SKM-1 treated with dmso at 0.1 percent for 144 hours (cell line): ENCODE data around the gene DLX1.
A peak's percentile ranks its signal among the peaks of the same experiment; 100 is the strongest.

Experiments
- DNase-seq: peaks from one replicate; lab custom pipeline; 2025; ENCODE audit not compliant: unreplicated experiment; lab: John Stamatoyannopoulos, UW

DLX1 gene

DNA sequence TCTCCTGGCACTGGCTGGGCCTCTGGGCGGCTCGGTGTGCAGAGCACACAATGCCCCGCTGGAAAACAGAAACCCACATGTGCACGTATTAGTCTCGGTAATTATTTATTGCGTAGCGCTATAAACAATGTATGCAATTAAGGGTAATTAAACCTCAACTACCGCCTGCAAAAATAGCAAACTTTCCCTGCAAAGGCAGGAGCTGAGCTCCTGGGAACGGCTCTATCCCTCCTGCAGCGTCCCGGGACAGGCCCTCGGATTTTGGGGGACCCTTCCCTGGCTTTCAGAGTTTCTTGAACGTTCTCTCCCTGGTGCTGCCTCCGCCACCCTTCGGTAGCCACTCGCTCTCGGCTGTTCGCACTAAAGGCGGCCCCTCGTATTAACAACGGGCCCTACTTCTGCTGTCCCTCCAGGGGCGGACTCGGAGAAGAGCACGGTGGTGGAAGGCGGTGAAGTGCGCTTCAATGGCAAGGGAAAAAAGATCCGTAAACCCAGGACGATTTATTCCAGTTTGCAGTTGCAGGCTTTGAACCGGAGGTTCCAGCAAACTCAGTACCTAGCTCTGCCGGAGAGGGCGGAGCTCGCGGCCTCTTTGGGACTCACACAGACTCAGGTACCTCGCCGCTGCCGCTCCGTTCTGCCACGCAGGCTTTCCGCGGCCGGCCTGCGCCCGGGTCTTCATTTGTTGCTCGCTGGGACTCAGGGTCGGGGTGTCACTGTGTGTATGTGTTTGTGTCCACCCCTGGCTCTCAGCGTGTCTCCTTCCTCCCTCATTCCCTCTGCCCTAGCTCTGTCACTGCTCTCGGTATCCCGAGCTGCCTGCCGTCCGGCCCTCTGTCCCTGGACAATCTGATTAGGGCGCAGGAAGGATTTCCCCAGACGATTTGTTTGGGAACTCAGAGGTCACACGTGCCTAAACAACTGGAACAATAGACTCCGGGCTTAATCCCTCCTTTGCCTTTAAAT, 1.2 kb downstream of the DLX1 start:
- DNase-seq: peak; percentile 54

DNA sequence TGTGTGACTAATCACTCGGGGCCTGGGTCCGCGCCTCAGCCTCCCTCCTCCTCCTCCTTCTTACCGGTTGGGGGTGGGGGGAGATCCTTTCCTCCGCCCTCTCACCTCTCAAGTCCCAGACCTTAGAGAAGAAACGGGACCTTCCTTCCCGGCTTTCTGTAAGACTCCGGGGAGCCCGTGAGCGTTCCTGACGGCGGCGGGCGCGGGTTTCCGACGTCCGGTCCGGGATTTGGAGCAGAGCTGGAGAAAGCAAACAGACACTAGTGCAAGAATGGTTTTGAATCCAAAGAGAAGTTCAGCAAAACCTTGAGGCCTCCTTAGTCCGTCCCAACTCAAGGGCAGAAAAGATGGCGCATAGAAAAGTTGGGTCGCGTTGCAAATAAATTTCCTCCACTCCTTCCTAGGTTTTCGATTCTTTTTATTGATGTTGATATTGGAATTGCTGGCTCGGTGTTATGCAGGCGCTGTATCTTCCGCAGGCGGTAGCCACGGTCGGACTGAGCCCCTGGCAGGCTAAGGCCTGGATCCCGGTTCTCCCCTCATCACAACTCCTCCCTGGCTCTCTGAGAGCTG, 2.0 kb downstream of the DLX1 start:
- DNase-seq: no peak

- DNase-seq: no peak
Measured at GRCh38 chr2:172087780-172088244, 2.5 kb downstream of the DLX1 start.

DNA sequence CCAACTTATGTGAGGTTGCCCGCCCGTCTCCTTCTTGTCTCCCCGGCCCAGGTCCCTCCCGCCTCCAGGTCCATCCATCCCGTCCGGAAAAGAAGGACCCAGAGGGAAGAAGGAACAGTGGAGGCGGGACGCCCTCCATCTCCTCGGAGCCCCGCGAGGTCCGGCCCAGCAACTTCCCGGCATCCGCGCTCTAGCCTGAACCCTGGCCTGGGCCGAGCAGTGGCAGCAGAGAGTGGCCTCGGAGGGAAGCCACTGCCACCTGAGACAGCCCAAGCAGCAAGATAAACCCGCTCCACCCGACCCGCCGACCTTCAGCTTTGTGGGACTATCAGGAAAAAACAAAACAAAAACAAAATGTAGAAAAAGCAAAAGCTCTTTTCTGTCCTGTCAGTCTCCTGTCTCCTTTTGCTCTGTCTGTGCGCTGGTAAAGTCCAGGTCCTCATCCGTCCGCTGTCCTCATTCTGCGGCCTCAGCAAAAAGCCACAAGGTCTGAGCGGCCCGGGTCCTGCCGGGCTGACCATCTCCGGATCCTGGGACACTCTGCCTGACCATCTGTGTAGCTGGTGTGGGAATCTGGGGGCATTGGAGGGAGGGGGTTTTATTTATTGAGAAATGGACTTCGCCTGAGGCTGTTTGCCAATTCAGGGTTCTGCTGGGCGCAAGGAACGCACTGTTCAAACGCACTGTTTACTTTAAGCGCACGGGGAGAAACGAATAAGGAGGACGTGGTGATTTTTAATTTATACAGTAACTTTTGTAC, 3.1 kb downstream of the DLX1 start:
- DNase-seq: no peak

- DNase-seq: no peak
Measured at GRCh38 chr2:172089005-172089504, 3.7 kb downstream of the DLX1 start.

DNA sequence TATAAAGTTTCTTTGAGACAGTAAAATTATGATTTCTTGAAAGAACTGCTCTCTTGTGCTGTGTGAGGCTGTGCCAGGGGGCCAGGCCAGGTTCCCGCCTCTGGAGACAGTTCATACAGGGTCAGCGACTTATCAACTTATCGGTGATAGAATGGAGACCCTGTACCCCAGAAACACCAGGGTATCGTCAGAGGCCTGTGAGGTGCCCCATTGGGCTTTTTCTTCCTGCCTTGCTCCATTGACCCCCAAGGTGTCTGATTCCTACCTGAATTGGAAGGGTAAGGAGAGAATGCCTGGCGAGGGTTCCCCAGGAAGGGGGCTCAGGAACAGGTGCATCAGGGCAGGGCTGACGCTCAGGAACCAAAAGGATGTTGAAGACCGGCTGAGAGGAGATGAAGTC, 4.3 kb downstream of the DLX1 start:
- DNase-seq: no peak

GRCh38 chr2:172090044-172090961, 5.0 kb downstream of the DLX1 start:
- no peak for DNase-seq

- DNase-seq: no peak
Measured at GRCh38 chr2:172091000-172091641, 5.8 kb downstream of the DLX1 start.

DNA sequence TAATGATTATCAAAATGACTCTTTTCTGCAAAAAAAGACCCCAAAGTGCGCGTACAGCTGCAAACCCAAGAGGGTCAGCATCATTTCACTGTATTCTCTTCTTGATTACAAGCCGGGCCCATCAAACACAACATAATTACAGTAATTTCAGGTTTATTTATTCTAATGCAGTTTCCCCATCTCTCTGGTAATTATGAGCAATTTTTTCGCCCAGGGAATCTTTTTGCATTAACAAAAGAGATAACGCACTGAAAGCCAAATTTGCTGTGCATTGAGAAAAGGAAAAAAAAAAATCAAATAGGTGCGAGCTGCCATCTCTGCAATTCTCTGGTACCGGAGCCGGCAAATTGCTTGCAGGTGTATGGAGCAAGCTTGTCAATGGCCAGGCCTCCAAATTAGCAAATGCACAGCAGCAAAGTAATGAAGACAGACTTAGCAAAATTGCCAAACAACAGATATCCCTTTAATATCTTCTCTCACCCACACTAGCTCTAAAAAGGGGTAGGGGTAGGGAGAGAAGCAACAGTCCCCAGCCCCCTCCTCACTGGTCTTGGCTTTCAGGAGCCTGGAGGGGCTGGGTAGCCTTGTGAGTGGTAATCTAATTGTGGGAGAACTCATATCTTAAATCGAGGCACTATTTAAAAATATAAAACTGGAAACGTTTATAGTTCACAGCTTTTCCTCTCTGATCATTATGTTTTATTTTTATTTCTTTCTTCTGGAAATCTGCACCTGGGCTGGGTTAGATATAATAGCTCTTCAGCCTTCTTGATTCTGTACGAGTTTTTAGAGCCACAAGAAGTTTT, 6.7 kb downstream of the DLX1 start:
- no peak for DNase-seq

GRCh38 chr2:172092716-172093415, 7.6 kb downstream of the DLX1 start:
- DNase-seq: no peak

- no peak for DNase-seq
Measured at GRCh38 chr2:172093416-172094293, 8.3 kb downstream of the DLX1 start.

DNA sequence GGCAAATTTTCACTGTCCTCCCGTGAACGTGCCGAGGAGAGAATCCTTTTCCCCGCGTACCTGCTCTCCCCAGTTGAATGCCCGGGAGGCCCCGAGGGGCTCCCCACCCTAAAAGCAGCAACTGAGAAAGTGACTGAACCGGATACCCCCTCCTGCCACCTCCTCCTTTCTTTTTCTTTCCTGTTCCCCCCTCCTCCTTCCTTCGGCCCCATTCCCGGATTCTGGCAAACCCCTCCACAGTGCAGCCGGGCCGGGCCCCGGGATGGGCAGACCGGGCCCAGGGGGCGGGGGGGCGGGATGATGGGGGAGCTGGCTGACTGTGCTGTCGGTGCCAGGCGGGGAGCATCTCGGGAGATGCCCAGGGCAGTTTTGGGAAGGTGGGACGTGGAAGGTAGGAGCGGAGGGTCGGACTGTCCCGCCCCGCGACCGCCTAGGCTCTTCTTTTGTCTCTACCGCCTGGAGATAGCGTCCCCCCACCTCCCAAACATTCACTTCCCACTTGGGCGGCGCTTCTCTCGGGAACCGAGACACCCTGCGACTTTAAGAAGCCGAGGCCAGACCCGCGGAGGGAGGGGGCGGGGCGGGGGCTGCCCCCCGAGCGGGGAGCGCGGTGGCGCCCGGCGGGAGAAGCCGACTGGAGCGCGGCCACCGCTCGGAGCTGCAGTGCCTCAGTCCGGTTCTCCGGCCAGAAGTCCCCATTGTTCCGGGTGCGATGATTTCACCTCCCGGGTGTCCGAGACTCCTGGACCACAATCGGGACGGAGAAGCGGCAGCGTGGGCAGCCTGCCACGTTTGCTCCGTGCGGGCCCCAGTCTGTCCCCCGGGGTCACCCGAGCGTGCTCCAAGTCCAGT, 9.2 kb downstream of the DLX1 start:
- DNase-seq: no peak

GRCh38 chr2:172095146-172095904, 10.0 kb downstream of the DLX1 start:
- DNase-seq: no peak

- no peak for DNase-seq
Measured at GRCh38 chr2:172095905-172096625, 10.8 kb downstream of the DLX1 start.
